Measurements from ENCODE around the gene COL21A1.

Gene COL21A1

DNA sequence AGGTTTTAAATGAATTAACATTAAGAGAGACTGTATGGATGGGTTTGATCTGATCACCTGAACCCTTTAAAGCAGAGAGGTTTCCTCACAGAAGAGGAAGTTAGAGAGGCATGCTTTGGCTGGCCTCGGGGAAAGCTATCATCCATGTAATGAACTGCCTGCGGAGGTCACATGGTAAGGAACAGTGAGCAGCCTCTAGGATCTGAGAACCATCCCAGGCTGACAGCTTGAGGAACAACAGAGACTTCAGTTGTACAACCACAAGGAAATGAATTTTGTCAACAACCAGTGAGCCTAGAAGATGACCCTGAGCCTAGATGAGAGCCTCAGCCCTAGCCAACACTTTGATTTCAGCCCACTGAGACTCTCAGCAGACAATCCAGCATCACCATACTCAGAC, 2.9 kb upstream of the COL21A1 start:
- Histone ChIP-seq H3K36me3 (ENCODE audit: control insufficient read depth in 2 of 2, insufficient read depth in 1 of 2, low read length in 2 of 2) (no peaks in the 10 kb centered on the region), H3K4me3 (ENCODE audit: low read depth, low read length) (no peak overlapping the region), H3K27ac (ENCODE audit: extremely low read depth, low read depth, low read length) (no peak overlapping the region), H3K9me3 (ENCODE audit: control insufficient read depth, insufficient read depth, low read depth, low read length) (no peaks in the 10 kb centered on the region), H3K4me1 (ENCODE audit: control insufficient read depth, insufficient read depth, low read length) (peaks cover 14% of the 10 kb centered on the region)
- ChIA-PET CTCF (interaction anchor here (0.7 to 0.9 kb wide), 2 partner anchors 11 to 43 kb away, joined by 3 to 4 read pairs; no protein-coding TSS in a partner anchor), POLR2A (no interaction called here)
- TF ChIP-seq ZNF223 (tag by site-specific recombination; IDR thresholded peaks at IDR 0.05) = no peak
- 0 out of 2 replicates have a peak, but pooled peaks have one; percentile 21 for TF ChIP-seq ZBTB17 (tag by site-specific recombination; IDR thresholded peaks at IDR 0.05)
- TF ChIP-seq YY2 (tag by site-specific recombination; IDR thresholded peaks at IDR 0.05) = no peak
- no peak for TF ChIP-seq ZNF239 (tag by site-specific recombination; IDR thresholded peaks at IDR 0.05)
- no peak for TF ChIP-seq ZNF558 (tag by site-specific recombination; IDR thresholded peaks at IDR 0.05)

DNA sequence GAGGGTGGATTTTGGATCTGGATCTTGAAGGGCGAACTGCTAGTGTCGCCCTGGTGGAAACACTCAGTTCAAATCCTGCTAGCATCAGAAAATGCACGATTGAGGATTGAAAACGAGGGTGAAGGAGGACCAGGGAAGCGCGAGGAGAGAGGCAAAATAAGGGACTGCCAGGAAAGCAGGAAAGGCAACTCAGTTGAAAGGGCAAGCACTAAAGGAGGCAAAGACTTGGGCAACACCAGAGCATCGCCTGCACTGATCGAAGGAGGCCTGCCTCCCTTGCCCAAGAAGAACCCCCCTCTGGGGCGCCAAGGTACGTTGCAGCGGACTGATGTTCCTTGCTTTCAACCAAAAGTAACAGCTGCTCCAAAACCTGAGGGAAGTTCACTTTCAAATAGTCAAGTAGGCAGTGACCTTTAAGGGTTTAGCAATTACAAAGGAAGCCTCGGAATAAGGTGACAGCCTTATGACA, 308 bp upstream of the COL21A1 start:
- CTCF ChIA-PET = interaction anchor here (0.7 to 0.9 kb wide), 3 partner anchors 9 to 28 kb away, joined by 3 to 4 read pairs (median 3); no protein-coding TSS in a partner anchor
- POLR2A ChIA-PET = interaction anchor here (1.0 kb wide), 1 partner anchor 12 kb away, joined by 3 read pairs; no protein-coding TSS in a partner anchor
- TF ChIP-seq SP2 (tag by site-specific recombination; IDR thresholded peaks at IDR 0.05) (no peak), ZNF626 (tag by site-specific recombination; IDR thresholded peaks at IDR 0.05) (no peak), ZNF785 (tag by site-specific recombination; IDR thresholded peaks at IDR 0.05) (no peak), ZNF777 (tag by site-specific recombination; IDR thresholded peaks at IDR 0.05; ENCODE audit: borderline replicate concordance) (no peak), PRDM1 (tag by site-specific recombination; IDR thresholded peaks at IDR 0.05) (peak; percentile 88), ZNF239 (tag by site-specific recombination; IDR thresholded peaks at IDR 0.05) (no peak), ZNF768 (tag by site-specific recombination; IDR thresholded peaks at IDR 0.05) (no peak), ZNF610 (tag by site-specific recombination; IDR thresholded peaks at IDR 0.05; ENCODE audit: borderline replicate concordance) (no peak), HOXA7 (CRISPR knock-in tag; IDR thresholded peaks at IDR 0.05; ENCODE audit: borderline replicate concordance) (no peak), ZBTB8A (tag by site-specific recombination; IDR thresholded peaks at IDR 0.05) (peak; percentile 3; the same call in 1 of the 2 replicates), ZNF558 (tag by site-specific recombination; IDR thresholded peaks at IDR 0.05) (no peak), HOXC10 (CRISPR knock-in tag; IDR thresholded peaks at IDR 0.05) (no peak), GFI1B (tag by site-specific recombination; IDR thresholded peaks at IDR 0.05) (no peak), ZNF776 (tag by site-specific recombination; IDR thresholded peaks at IDR 0.05; ENCODE audit: borderline replicate concordance) (no peak), TCF7L2 (IDR thresholded peaks at IDR 0.05; ENCODE audit: borderline replicate concordance, low read depth, low read length) (no peak), ZNF157 (tag by site-specific recombination; IDR thresholded peaks at IDR 0.05) (no peak), ZNF629 (tag by site-specific recombination; IDR thresholded peaks at IDR 0.05) (no peak), ZNF114 (tag by site-specific recombination; IDR thresholded peaks at IDR 0.05) (no peak), KLF1 (tag by site-specific recombination; IDR thresholded peaks at IDR 0.05) (0 out of 2 replicates have a peak, but pooled peaks have one; percentile 29), ZBTB17 (tag by site-specific recombination; IDR thresholded peaks at IDR 0.05) (peak; percentile 15; the same call in 1 of the 2 replicates), YY2 (tag by site-specific recombination; IDR thresholded peaks at IDR 0.05) (no peak)
- TF ChIP-seq, protein P1, sequence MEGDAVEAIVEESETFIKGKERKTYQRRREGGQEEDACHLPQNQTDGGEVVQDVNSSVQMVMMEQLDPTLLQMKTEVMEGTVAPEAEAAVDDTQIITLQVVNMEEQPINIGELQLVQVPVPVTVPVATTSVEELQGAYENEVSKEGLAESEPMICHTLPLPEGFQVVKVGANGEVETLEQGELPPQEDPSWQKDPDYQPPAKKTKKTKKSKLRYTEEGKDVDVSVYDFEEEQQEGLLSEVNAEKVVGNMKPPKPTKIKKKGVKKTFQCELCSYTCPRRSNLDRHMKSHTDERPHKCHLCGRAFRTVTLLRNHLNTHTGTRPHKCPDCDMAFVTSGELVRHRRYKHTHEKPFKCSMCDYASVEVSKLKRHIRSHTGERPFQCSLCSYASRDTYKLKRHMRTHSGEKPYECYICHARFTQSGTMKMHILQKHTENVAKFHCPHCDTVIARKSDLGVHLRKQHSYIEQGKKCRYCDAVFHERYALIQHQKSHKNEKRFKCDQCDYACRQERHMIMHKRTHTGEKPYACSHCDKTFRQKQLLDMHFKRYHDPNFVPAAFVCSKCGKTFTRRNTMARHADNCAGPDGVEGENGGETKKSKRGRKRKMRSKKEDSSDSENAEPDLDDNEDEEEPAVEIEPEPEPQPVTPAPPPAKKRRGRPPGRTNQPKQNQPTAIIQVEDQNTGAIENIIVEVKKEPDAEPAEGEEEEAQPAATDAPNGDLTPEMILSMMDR (tag by site-specific recombination; IDR thresholded peaks at IDR 0.05) = no peak
- TF ChIP-seq, protein P2, sequence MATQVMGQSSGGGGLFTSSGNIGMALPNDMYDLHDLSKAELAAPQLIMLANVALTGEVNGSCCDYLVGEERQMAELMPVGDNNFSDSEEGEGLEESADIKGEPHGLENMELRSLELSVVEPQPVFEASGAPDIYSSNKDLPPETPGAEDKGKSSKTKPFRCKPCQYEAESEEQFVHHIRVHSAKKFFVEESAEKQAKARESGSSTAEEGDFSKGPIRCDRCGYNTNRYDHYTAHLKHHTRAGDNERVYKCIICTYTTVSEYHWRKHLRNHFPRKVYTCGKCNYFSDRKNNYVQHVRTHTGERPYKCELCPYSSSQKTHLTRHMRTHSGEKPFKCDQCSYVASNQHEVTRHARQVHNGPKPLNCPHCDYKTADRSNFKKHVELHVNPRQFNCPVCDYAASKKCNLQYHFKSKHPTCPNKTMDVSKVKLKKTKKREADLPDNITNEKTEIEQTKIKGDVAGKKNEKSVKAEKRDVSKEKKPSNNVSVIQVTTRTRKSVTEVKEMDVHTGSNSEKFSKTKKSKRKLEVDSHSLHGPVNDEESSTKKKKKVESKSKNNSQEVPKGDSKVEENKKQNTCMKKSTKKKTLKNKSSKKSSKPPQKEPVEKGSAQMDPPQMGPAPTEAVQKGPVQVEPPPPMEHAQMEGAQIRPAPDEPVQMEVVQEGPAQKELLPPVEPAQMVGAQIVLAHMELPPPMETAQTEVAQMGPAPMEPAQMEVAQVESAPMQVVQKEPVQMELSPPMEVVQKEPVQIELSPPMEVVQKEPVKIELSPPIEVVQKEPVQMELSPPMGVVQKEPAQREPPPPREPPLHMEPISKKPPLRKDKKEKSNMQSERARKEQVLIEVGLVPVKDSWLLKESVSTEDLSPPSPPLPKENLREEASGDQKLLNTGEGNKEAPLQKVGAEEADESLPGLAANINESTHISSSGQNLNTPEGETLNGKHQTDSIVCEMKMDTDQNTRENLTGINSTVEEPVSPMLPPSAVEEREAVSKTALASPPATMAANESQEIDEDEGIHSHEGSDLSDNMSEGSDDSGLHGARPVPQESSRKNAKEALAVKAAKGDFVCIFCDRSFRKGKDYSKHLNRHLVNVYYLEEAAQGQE (tag by site-specific recombination; IDR thresholded peaks at IDR 0.05) = no peak
- TF ChIP-seq, protein P3, sequence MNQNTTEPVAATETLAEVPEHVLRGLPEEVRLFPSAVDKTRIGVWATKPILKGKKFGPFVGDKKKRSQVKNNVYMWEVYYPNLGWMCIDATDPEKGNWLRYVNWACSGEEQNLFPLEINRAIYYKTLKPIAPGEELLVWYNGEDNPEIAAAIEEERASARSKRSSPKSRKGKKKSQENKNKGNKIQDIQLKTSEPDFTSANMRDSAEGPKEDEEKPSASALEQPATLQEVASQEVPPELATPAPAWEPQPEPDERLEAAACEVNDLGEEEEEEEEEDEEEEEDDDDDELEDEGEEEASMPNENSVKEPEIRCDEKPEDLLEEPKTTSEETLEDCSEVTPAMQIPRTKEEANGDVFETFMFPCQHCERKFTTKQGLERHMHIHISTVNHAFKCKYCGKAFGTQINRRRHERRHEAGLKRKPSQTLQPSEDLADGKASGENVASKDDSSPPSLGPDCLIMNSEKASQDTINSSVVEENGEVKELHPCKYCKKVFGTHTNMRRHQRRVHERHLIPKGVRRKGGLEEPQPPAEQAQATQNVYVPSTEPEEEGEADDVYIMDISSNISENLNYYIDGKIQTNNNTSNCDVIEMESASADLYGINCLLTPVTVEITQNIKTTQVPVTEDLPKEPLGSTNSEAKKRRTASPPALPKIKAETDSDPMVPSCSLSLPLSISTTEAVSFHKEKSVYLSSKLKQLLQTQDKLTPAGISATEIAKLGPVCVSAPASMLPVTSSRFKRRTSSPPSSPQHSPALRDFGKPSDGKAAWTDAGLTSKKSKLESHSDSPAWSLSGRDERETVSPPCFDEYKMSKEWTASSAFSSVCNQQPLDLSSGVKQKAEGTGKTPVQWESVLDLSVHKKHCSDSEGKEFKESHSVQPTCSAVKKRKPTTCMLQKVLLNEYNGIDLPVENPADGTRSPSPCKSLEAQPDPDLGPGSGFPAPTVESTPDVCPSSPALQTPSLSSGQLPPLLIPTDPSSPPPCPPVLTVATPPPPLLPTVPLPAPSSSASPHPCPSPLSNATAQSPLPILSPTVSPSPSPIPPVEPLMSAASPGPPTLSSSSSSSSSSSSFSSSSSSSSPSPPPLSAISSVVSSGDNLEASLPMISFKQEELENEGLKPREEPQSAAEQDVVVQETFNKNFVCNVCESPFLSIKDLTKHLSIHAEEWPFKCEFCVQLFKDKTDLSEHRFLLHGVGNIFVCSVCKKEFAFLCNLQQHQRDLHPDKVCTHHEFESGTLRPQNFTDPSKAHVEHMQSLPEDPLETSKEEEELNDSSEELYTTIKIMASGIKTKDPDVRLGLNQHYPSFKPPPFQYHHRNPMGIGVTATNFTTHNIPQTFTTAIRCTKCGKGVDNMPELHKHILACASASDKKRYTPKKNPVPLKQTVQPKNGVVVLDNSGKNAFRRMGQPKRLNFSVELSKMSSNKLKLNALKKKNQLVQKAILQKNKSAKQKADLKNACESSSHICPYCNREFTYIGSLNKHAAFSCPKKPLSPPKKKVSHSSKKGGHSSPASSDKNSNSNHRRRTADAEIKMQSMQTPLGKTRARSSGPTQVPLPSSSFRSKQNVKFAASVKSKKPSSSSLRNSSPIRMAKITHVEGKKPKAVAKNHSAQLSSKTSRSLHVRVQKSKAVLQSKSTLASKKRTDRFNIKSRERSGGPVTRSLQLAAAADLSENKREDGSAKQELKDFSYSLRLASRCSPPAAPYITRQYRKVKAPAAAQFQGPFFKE (tag by site-specific recombination; IDR thresholded peaks at IDR 0.05; ENCODE audit: borderline replicate concordance) = no peak

More for the DNA sequence above, 308 bp upstream of the COL21A1 start:
- Histone ChIP-seq H3K9me3 (ENCODE audit: control insufficient read depth, insufficient read depth, low read depth, low read length) (no peaks in the 10 kb centered on the region), H3K4me3 (ENCODE audit: low read depth, low read length) (peak overlapping the region; percentile 48), H3K4me1 (ENCODE audit: control insufficient read depth, insufficient read depth, low read length) (peaks cover 14% of the 10 kb centered on the region), H3K36me3 (ENCODE audit: control insufficient read depth in 2 of 2, insufficient read depth in 1 of 2, low read length in 2 of 2) (no peaks in the 10 kb centered on the region), H3K27ac (ENCODE audit: extremely low read depth, low read depth, low read length) (no peak overlapping the region)

All from HEK293 (cell line).